Stimulated activated CD8-positive, alpha-beta memory T cell treated with anti-CD3 and anti-CD28 coated beads, Interleukin-12 subunit alpha, Interleukin-12 subunit beta, amount 100 ng/mL, for 24 hours (primary cell): ENCODE data around the gene ACTN3.
"Not testable (repeated sequence)": the region's sequence is repeated elsewhere in the genome, so short reads cannot be mapped to it uniquely, and the experiment has no call there.

Experiments
- DNase-seq: peaks from one replicate; pipeline ENCODE4 v3.0.0-alpha.2; 2020; ENCODE audit errors: extremely low read depth

The ACTN3 gene

DNA sequence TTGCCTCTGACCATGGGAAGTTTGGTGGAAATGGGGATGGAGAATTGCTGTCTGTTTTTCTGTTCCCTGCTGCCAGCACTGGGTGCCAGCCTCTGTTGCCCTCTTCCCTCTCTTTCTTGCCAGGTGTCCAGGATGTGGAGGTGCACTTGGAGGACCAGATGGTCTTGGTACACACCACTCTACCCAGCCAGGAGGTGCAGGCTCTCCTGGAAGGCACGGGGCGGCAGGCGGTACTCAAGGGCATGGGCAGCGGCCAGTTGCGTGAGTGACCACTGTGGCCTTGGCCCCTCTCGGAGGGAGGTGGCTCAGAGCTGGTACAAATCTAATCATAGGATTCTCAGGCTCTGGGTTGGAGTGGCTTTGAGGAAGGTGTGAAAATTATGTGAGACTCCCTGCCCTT, 52.3 kb downstream of the ACTN3 start:
- DNase-seq = no peak

DNA sequence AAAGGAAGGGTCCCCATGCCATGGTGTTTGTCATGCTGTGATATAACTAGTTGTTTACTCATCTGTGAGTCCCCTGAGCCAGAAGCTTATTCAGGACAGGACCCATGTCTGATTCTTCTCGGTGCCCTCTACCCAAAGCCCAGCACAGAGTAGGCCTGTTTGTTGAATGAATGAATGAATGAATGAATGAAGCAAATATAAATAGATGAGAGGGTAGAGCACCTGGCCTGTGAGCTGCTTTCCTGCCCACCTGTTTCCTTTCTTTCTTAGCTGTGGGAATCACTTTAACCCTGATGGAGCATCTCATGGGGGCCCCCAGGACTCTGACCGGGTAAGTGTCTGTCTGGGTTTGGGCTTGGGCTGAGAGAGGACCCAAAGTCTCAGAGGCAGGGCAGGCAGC, 53.5 kb downstream of the ACTN3 start:
- DNase-seq = no peak

DNA sequence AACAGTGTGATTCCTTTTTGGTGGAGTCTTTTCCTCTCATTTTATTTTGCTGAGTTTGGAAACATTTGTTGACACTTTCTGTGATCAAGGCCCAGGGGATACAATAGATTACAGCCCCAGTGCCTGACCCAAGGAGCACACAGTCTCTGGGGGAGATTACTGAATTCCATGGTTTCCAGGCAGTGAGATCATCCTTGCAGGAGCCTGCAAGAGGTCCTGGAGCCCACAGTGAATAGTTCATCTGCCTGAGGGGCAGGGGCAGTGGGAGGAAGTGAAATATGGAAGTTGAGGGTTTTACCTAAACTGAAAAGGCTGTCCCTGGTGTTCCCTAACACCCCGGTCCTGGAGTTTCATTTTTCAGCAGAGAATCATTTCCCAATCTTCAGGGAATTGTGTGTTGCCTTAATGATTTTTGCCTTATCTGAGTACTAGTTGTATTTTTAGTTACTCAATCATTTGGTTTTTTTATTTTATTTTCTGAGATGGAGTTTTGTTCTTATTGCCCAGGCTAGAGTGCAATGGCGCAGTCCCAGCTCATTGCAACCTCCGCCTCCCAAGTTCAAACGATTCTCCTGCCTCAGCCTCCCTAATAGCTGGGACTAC, 54.0 kb downstream of the ACTN3 start:
- no peak for DNase-seq

- no peak for DNase-seq
Measured at GRCh38 chr11:66603072-66603471, 56.4 kb downstream of the ACTN3 start.

DNA sequence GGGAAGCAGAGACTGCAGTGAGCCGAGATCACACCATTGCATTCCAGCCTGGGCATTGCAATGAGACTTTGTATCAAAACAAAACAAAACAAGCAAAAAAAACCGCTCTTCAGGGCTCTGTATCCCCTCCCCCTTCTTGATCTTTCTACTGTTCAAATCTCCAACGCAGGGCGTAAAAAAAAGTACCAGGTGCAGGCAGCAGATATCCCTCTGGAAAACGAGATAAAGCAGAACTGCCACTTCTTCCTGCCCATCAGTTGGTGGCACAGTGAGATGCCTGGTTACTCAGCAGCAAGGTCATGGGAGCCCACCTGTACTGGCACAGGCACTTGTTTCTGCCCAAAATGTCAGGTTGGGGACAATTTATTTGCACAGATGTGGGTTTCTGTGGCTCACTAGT, 57.5 kb downstream of the ACTN3 start:
- DNase-seq = no peak

- DNase-seq = not testable (repeated sequence)
Measured at GRCh38 chr11:66606608-66607007, 59.9 kb downstream of the ACTN3 start.

GRCh38 chr11:66607126-66607834, 60.6 kb downstream of the ACTN3 start:
- DNase-seq = no peak

DNA sequence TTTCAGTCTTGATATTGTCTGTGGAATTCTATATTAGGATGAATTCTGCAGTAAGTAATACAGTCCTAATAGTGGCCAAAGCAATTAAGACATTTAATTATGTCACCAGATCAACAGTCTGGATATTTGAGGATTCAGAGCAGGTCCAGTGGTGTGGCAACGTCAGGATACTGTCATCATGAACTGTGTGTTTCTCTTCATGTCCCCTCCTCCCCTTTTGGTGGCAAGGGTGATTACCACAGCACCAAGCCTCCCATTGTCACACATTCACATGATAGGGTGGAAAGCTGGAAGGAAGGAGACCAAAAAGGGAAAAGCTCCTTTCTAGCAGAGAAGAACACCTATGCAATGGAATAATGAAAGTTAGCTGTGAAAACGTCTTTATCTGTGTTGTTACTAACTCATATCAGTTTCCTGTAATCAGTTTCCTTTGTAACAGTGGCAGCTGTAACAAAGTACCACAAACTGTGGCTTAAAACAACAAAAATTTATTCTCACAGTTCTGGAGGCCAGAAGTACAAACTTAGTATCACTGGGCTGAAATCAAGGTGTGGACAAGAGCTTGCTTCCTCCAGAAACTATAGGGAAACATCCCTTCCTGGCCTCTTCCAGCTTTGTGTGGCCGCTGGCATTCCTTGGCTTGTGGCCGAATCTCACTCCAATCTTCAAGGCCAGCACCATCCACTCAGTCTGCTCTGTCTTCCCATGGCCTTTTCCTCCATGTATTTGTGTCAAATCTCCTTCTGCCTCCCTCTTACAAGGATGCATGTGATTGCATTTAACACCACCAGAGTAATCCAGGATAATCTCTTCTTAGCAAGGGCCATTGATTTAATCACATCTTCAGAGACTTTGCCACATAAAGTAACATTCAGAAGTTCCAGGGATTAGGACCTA, 63.3 kb downstream of the ACTN3 start:
- no peak for DNase-seq

DNA sequence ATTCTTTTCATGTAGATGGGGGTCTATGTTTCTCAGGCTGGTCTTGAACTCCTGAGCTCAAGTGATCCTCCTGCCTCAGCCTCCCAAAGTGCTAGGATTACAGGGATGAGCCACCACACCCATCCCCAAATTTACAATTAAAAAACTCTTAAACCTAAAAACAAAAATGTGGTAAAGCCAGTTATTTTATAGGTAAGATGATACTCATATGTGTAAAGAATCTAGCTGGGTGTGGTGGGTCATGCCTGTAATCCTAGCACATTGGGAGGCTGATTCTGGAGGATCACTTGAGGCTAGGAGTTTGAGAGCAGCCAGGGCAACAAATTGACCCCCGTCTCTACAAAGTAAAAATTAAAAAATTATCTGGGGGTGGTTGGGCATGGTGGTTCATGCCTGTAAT, 65.8 kb downstream of the ACTN3 start:
- DNase-seq = no peak
